Suppressor macrophage treated with lipopolysaccharide for 4 hours (primary cell): ENCODE results near the gene NCOA1.

Experiments used
- DNase-seq: peaks from one replicate; pipeline ENCODE4 v3.0.0-alpha.2; 2020

NCOA1 gene

DNA sequence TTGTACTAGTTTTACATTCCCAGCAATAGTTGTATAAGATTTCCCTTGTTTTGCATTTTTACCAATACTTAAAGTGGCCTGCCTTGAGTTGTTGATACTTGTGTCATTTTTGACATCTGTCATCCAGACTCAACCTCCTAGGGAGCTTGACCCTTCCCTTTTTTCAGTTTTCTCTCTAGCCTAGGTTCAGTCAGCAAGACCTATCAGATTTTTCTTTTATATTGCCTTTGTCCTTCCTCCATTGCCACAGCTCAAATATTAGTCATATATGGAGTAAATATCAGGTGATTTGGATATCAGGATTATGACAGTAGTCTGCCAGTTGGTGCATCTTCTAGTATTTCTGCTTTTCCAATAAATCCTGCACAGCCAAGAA is 315.6 kb downstream of the NCOA1 start:
- no peak for DNase-seq

DNA sequence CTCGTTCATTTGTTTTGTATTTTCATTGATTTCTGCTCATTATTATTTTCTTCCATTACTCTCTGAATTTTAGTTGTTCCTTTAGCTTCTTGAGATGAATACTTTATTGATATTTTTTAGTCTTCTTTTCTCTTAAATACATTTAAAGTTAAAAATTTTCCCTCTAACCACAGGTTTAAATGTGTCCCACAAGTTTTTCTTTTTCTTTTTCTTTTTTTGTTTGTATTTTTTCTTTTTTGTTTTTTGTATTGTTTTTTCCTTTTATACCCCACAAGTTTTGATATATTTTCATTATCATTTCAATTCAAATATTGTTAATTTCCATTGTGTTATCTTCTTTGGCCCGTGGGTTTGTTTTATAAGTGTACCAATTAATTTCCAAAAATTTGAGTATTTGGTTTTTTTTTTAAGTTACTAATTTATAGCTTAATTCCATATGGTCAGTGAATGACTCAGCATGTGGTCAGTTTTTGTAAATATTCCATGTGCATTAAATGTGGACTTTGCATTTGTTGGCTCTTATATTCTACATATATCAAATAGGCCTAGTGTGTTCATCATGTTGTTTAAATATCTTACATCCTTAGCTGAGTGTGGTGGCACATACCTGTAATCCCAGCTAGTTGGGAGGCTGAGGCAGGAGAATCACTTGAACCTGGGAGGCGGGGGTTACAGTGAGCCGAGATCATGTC is 318.4 kb downstream of the NCOA1 start:
- DNase-seq: no peak

DNA sequence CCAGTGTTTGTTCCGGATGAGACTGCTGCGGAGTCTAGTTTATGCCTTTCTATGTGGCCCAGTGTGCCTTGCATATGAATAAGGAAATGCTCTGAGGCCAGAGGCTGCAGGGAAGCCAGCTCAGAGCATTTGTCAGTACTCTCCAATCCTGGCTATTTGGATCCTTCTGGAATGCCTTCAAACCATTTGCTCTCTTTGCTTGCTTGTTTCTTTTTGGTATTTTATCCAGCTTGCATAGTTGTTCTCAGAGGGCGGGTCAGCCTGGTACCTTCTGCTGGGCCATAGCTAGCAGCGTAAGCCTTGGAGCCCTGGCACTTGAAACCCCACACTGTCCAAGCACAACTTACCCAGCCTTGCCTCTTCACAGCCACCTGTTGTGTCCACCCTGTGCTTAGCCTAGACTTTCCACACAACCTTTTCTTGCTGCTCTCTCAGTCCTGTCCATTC is 322.7 kb downstream of the NCOA1 start:
- no peak for DNase-seq

DNA sequence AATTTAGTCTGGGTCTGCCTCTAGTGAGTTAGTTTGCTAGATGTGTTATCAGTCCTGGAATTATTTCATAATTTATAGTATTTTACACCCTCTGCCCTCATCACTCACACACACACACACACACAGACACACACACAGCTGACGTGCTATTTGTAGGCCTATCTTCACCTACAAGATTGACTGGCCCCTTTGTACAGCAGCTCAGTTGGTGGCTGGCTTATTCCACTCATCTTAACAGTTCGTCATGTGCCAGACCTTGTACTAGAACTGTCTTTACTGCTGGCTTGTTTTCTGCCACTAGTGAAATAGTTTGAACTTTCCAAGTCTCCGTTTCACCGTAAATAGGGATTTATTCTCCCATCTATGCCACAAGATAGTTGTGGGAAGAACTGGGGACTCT is 323.5 kb downstream of the NCOA1 start:
- DNase-seq: no peak

DNA sequence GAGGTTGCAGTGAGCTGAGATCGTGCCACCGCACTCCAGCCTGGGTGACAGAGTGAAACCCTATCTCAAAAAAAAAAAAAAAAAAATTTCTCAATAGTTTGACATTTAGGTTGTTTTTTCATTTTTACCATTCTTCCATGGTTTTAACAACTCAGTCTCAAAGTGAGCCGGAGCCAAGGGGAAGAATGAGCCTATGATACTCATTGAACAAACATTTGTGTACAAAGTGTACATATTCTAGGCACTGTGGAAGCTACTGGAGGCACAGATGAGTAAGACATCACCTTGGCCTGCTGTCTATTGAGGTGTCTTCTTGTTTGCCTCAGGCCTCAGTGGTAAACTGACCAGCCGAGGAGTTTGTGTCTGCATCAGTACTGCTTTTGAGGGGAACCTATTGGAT is 324.1 kb downstream of the NCOA1 start:
- DNase-seq: no peak

DNA sequence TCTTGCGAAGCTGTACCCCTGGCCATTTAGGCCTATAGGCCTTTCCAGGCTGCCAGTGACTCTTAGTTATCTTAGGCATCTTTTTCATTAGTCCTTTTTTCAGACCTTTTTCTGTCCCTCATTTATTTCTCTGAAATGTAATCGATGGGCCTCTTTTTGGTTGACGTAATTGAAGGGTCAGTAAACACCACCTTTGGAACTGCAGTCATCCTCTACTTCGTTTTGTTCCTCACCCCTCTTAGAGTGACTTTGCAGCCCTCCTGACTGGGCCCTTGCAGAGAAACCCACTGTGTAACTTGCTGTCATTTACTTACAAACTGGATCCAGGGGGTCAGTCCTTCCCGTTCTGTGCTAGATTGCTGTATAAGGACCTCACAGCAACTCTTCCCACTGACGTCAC is 325.4 kb downstream of the NCOA1 start:
- no peak for DNase-seq

DNA sequence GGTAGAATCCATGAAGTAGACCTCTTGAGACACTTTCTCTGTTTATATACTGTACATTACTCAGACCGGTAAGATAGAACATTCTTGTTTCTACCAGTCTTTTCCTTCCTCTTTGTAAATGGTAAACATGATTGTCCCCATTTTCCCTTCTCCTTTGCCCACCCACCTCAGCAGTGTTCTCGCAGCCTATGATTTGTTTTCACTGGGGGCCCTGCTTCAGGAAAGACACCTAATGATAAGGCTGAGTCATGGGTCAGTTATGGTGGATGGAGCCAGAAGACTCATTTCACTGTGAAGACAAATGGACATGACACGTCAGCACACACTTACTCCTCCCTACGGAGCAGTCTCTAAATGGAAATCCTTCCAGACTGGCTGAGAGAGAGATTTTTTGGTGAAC is 325.8 kb downstream of the NCOA1 start:
- no peak for DNase-seq

DNA sequence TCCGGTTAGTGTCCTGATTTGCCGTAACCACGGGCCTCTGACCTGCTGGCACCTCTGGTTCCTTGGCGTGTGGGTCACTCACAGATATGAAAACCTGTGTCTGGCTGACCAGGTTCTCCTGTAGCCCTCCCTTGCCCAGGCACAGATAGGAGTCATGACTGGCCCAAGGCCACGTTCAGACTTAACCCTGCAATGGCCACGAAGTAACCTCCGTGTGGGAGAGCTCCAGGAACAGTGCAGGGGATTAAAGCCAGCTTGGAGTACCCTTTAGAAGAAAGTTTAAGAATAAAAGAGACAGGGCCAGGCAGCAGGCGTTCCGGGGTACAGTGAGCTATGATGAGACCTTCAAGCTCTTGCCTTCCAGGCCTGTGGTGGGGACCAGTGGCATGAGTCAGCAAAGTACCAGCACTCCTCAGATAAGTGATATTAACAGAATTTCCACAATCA is 327.7 kb downstream of the NCOA1 start:
- no peak for DNase-seq

DNA sequence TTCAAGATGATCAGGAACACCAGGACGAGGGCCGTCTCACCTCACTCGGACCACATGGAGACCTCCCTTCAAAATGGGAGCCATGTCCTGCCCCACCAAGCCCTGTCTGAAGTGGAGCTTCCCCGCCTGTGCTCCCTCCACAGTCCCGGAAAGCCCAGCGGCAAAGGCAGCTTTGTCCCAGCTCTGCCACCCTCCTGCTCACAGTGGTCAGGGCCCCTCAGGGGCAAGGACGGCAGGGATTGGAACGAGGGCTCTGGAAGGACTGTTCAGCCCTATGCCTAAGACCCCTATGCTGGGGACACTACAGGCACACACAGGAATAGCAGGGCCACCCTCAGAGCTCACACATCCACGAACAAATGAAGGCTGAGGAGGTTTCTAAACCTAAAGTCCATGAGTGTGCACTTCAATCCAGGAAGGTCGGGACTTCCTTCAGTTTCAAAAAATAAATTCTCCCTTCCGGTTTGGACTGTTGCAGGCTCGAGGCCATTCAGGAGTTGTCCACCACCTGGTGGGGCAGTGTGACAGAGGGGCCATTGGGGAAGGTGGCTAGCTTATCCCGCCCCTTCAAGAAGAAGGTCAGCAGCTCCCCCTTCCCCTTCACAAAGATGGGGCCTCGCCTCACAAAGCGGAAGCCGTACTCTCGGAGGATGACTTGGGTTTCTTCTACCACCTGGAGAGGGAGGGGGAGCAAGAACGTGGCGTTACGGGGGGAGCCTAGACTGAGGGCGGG is 328.6 kb downstream of the NCOA1 start:
- no peak for DNase-seq

DNA sequence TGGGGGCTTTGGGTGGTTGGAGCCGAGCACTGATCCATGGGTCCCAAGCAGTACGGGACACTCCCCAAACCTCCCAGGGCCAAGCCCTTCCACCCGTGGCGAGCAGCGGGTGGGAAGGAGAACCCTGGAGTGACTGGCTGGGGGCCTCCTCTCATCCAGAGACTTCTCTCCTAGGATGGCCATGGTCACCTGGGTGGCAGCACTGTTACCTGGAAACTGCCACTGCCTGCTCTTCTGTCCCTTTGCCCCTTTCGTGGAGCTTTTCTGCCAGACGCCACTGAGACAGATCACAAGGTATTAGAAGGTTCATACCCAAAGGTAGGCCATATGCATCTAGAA is 329.1 kb downstream of the NCOA1 start:
- no peak for DNase-seq
